GM12801 (cell line): Measurements from ENCODE around the gene RNF149.

ENCODE experiments used
- CTCF ChIP-seq: IDR thresholded peaks from one replicate; pipeline ENCODE4 v1.5.1; 2011; ENCODE audit warnings: control low read depth; ENCODE audit not compliant: insufficient read length; ENCODE audit errors: extremely low read depth

Gene RNF149

GRCh38 chr2:101349893-101350662 lies 41.6 kb upstream of the RNF149 start:
- no peak for TF ChIP-seq CTCF

GRCh38 chr2:101348883-101349282 lies 40.4 kb upstream of the RNF149 start:
- no peak for TF ChIP-seq CTCF

GRCh38 chr2:101346909-101347308 lies 38.4 kb upstream of the RNF149 start:
- TF ChIP-seq CTCF, result no peak

- no peak for TF ChIP-seq CTCF
These were observed 35.6 kb upstream of the RNF149 start for GRCh38 chr2:101344137-101344536.

GRCh38 chr2:101342625-101343008 lies 34.1 kb upstream of the RNF149 start:
- TF ChIP-seq CTCF, result no peak

- no peak for TF ChIP-seq CTCF
These were observed 33.6 kb upstream of the RNF149 start for GRCh38 chr2:101341901-101342624.

- no peak for TF ChIP-seq CTCF
These were observed 32.9 kb upstream of the RNF149 start for GRCh38 chr2:101341421-101341820.
